PFSK-1 (cell line): Measurements from ENCODE around the gene POP7.

Experiments
- FOXP2 ChIP-seq: optimal IDR thresholded peaks from 2 replicates; pipeline ENCODE3; 2011; ENCODE audit warnings: borderline replicate concordance, control low read depth, inconsistent platforms; ENCODE audit not compliant: insufficient read depth; ENCODE audit errors: extremely low read length, extremely low read depth
- POLR2AphosphoS5 ChIP-seq: IDR thresholded peaks from 2 replicates; pipeline ENCODE4 v1.6.1; 2012; ENCODE audit warnings: low read depth, mild to moderate bottlenecking, control low read depth, low read length, moderate library complexity
- SIN3A ChIP-seq: IDR thresholded peaks from 2 replicates; pipeline ENCODE4 v1.6.1; 2012; ENCODE audit warnings: mild to moderate bottlenecking, low read length, moderate library complexity, borderline replicate concordance; ENCODE audit not compliant: insufficient read depth
- TAF1 ChIP-seq: IDR thresholded peaks from 2 replicates; pipeline ENCODE4 v1.6.1; 2012; ENCODE audit warnings: low read length, control low read depth, borderline replicate concordance; ENCODE audit not compliant: insufficient read depth
- TF ChIP-seq, protein P1 (sequence below), 2 experiments: IDR thresholded peaks; 2 replicates each; pipeline versions ENCODE4 v1.6.1 to v1.8.0; 2011 to 2012; ENCODE audit warnings: low read depth in 2 of 2, low read length in 2 of 2, control low read depth in 1 of 2, inconsistent platforms in 1 of 2, mild to moderate bottlenecking in 1 of 2, moderate library complexity in 1 of 2; ENCODE audit not compliant: insufficient read depth in 1 of 2

The POP7 gene

DNA sequence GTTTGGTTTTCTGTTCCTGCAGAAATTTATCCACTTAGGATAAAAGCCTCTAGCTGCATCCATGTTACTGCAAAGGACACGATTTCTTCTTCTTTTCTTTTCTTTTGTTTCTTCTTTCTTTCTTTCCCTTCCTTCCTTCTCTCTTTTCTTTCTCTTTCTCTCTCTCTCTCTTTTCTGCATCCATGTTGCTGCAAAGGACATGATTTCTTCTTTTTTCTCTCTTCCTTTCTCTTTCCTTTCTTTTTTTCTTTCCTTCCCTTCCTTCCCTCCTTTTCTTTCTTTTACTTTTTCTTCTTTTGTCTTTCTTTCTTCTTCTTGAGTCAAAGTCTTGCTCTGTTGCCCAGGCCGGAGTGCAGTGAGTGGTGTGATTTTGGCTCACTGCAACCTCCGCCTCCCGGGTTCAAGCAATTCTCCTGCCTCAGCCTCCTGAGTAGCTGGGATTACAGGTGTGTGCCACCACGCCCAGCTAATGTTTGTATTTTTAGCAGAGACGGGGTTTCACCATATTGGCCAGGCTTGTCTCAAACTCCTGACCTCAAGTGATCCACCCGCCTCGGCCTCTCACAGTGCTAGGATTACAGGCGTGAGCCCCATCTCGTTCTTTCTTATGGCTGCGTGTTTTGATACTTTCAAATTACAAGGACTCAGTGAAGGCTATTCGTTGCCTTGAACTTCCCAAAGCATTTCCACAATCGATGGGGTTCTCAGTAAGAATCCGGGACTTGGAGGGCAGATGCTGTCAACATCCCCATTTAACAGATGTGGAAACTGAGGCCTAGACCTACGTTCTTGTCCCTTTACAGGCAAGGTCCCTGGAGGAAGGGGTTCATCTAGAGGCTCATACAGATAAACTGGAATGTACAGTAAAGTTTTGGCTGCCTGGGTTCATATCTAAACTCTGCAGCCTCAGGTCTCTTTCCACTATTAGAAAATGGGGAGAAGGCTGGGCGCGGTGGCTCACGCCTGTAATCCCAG is 34.3 kb upstream of the POP7 start:
- TF ChIP-seq SIN3A: no peak
- TF ChIP-seq POLR2AphosphoS5: no peak
- TF ChIP-seq, protein P1, sequence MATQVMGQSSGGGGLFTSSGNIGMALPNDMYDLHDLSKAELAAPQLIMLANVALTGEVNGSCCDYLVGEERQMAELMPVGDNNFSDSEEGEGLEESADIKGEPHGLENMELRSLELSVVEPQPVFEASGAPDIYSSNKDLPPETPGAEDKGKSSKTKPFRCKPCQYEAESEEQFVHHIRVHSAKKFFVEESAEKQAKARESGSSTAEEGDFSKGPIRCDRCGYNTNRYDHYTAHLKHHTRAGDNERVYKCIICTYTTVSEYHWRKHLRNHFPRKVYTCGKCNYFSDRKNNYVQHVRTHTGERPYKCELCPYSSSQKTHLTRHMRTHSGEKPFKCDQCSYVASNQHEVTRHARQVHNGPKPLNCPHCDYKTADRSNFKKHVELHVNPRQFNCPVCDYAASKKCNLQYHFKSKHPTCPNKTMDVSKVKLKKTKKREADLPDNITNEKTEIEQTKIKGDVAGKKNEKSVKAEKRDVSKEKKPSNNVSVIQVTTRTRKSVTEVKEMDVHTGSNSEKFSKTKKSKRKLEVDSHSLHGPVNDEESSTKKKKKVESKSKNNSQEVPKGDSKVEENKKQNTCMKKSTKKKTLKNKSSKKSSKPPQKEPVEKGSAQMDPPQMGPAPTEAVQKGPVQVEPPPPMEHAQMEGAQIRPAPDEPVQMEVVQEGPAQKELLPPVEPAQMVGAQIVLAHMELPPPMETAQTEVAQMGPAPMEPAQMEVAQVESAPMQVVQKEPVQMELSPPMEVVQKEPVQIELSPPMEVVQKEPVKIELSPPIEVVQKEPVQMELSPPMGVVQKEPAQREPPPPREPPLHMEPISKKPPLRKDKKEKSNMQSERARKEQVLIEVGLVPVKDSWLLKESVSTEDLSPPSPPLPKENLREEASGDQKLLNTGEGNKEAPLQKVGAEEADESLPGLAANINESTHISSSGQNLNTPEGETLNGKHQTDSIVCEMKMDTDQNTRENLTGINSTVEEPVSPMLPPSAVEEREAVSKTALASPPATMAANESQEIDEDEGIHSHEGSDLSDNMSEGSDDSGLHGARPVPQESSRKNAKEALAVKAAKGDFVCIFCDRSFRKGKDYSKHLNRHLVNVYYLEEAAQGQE (IDR thresholded peaks at IDR 0.05; ENCODE audit: insufficient read depth in 1 of 2, low read depth in 2 of 2, low read length in 2 of 2): no peak
- no peak for TF ChIP-seq TAF1
- no peak for TF ChIP-seq FOXP2

DNA sequence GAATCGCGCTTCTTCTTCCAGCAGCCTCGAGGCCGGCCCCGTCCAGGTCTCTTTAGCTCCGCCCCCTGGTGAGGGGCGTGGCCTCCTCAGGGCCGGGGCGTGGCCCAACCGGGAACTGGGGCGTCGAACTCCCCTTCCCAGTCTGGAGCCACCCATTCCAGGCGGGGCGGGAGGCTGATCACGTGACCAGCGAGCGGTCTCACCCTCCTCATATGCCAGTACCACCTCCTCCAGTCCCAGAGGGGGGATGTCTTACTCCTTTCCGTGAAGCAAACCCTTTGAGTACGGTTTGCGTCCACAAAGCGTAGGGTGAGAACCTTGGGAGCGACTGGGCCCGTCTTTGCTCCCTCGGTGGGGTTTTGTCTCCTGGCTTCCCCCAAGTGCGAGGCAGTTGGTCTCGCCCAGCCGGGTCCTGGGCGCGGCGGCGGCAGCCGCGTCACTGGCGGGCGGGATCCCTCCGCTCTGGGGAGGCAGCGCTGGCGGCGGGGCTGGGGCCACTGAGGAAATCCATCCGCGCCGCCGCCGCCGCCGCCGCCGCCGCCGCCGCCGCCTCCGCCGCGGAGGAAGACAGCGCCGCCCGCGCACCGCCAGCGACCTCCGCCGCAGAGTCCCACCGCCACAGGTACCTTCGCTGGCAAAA is 32.5 kb upstream of the POP7 start, which contains the start of gene GNB2:
Gene GNB2, plus strand, starts transcription at position 439 of the 640 bp plus-strand sequence. CDS start 2,526 bp downstream, outside the sequence.
- TF ChIP-seq TAF1: peak; percentile 66; the same call in 1 of the 2 replicates
- TF ChIP-seq, protein P1 (IDR thresholded peaks at IDR 0.05; ENCODE audit: insufficient read depth in 1 of 2, low read depth in 2 of 2, low read length in 2 of 2): 0 out of 4 replicates have a peak, but pooled peaks of 1 of the 2 experiments have one; percentile 34
- peak; percentile 17; the same call in 1 of the 2 replicates for TF ChIP-seq SIN3A
- no peak for TF ChIP-seq FOXP2
- peak; percentile 28; the same call in 1 of the 2 replicates for TF ChIP-seq POLR2AphosphoS5

DNA sequence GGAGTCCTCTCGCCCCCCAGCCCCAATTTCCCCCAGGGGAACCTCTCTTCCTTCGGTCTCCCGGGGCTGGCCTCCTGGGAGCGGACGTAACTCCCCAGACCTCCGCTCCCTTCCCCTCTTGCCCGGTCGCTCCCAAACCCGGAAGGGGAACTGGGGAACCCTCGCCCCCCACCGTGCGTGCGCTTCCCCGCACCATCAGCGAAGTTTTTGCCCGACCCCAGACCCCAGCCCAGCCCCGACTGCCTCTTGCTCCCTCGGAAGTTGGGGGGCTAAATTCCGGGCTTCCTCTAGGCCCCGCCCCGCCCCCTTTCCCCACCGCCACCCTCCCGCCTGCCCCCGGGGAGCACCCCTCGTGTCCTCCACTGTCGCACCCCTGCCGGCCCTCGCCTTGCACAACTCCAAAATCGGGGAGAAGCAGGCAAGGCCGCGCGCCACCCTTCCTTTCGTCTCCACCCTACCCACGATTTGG is 31.9 kb upstream of the POP7 start:
- TF ChIP-seq FOXP2 (no peak), TAF1 (no peak), SIN3A (no peak), POLR2AphosphoS5 (no peak)
- TF ChIP-seq, protein P1 (IDR thresholded peaks at IDR 0.05; ENCODE audit: insufficient read depth in 1 of 2, low read depth in 2 of 2, low read length in 2 of 2): no peak

DNA sequence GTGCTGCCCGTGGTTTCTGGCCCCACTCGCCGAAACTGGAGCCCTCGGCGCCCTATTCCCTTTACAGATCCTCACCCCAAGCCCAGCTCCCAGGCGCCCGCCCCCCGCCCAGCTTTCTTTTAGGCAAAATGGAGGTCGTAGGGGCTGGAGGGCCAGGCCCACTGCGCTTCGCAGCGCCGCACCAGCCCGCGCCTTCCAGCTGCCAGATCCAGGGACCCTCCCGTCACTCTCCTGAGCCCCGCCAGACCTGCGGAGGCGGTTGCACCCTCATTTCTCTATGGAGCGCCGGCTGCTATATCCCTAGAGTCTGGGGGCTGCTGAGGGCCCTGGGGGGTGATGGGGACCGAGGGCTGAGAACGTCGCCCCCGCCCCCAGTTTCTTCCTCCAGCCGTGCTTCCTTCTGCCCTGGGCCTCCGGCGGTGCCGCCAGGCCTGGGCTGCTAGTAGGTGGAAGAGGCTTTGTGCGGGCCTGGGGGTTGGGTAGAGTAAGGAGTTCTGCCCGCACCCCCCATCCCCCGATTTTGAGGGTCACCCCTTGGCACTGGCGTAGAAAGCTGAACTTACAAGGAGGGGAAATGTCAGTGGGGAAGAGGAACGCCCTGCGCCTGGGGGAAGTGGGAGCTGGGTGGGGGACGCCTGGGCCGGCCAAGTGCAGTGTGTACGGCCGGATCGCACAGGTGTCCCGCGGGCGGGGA is 31.4 kb upstream of the POP7 start:
- TF ChIP-seq TAF1 (no peak), FOXP2 (no peak)

DNA sequence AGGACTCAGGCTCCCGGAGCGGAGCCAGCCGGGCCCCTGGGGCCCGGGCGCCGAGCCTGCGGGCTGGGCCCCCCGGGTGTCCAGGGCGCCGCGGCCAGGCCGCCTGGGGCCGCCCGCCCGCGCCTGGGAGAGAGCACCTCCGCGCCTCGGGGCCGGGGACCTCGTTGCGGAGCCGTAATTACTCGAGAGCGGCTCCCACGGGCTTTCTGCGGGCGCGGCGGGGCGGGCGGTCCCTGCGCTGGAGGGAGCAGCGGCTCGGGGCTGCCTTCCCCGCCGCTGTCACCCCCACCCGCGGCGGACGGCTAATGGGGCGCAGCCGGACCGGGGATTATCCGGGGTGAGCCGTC is 30.8 kb upstream of the POP7 start:
- TF ChIP-seq SIN3A (no peak), POLR2AphosphoS5 (no peak), FOXP2 (no peak), TAF1 (no peak)
- TF ChIP-seq, protein P1 (IDR thresholded peaks at IDR 0.05; ENCODE audit: insufficient read depth in 1 of 2, low read depth in 2 of 2, low read length in 2 of 2): no peak
